ENCODE measurements around the gene ABTB2.

Gene ABTB2

GRCh38 chr11:34355726-34356125 lies 2.1 kb downstream of the ABTB2 start:
- no peak for TF ChIP-seq CTCF (conservative IDR thresholded peaks at IDR 0.05)
- H3K27ac ChIP-seq: no peak overlapping the region

GRCh38 chr11:34354782-34355181 lies 3.0 kb downstream of the ABTB2 start:
- no peak for TF ChIP-seq CTCF (conservative IDR thresholded peaks at IDR 0.05)
- TF ChIP-seq ZFX (IDR thresholded peaks at IDR 0.05): no peak

GRCh38 chr11:34353881-34354280 lies 3.9 kb downstream of the ABTB2 start:
- TF ChIP-seq ZFX (IDR thresholded peaks at IDR 0.05) (no peak), CTCF (conservative IDR thresholded peaks at IDR 0.05) (no peak)
- H3K27ac ChIP-seq: no peak overlapping the region

More at GRCh38 chr11:34354782-34355181, 3.0 kb downstream of the ABTB2 start:
- H3K27ac ChIP-seq: no peak overlapping the region

GRCh38 chr11:34351687-34352469 lies 5.9 kb downstream of the ABTB2 start:
- TF ChIP-seq CTCF (conservative IDR thresholded peaks at IDR 0.05) (no peak), ZFX (IDR thresholded peaks at IDR 0.05) (no peak)
- H3K27ac ChIP-seq: no peak overlapping the region

GRCh38 chr11:34351051-34351450 lies 6.8 kb downstream of the ABTB2 start:
- no peak overlapping the region for H3K27ac ChIP-seq
- no peak for TF ChIP-seq ZFX (IDR thresholded peaks at IDR 0.05)
- no peak for TF ChIP-seq CTCF (conservative IDR thresholded peaks at IDR 0.05)

GRCh38 chr11:34349882-34350281 lies 7.9 kb downstream of the ABTB2 start:
- TF ChIP-seq ZFX (IDR thresholded peaks at IDR 0.05) (no peak), CTCF (conservative IDR thresholded peaks at IDR 0.05) (no peak)
- no peak overlapping the region for H3K27ac ChIP-seq

GRCh38 chr11:34348919-34349318 lies 8.9 kb downstream of the ABTB2 start:
- no peak overlapping the region for H3K27ac ChIP-seq
- TF ChIP-seq CTCF (conservative IDR thresholded peaks at IDR 0.05): no peak
- no peak for TF ChIP-seq ZFX (IDR thresholded peaks at IDR 0.05)
